Measurements from ENCODE around the gene SLC8A1.

GRCh38 chr2:40276076-40276475 is 175.8 kb downstream of the SLC8A1 start:
- TF ChIP-seq CTCF (IDR thresholded peaks at IDR 0.05) (no peak), POLR2A (IDR thresholded peaks at IDR 0.05) (no peak)

Measured in testis (tissue), 2 donors.